ENCODE data around the gene RNU1-3.
A peak's percentile ranks its signal among the peaks of the same experiment; 100 is the strongest.
"Not testable (repeated sequence)": the region's sequence is repeated elsewhere in the genome, so short reads cannot be mapped to it uniquely, and the experiment has no call there.

RNU1-3 gene

GRCh38 chr1:16693449-16694307, 26.9 kb upstream of the RNU1-3 start:
- DNase-seq, result not testable (repeated sequence)

- DNase-seq, result not testable (repeated sequence)
Measured at GRCh38 chr1:16692717-16693448, 26.1 kb upstream of the RNU1-3 start.

- not testable (repeated sequence) for DNase-seq
Measured at GRCh38 chr1:16692283-16692682, 25.5 kb upstream of the RNU1-3 start.

GRCh38 chr1:16690971-16691682, 24.4 kb upstream of the RNU1-3 start:
- not testable (repeated sequence) for DNase-seq

GRCh38 chr1:16687132-16687800, 20.5 kb upstream of the RNU1-3 start:
- DNase-seq, result not testable (repeated sequence)

- not testable (repeated sequence) for DNase-seq
Measured at GRCh38 chr1:16685445-16686371, 19.0 kb upstream of the RNU1-3 start.

- not testable (repeated sequence) for DNase-seq
Measured at GRCh38 chr1:16684738-16685337, 18.1 kb upstream of the RNU1-3 start.

GRCh38 chr1:16684152-16684551, 17.4 kb upstream of the RNU1-3 start:
- not testable (repeated sequence) for DNase-seq

GRCh38 chr1:16682803-16683202, 16.1 kb upstream of the RNU1-3 start:
- DNase-seq, result not testable (repeated sequence)

- DNase-seq, result not testable (repeated sequence)
Measured at GRCh38 chr1:16680366-16680765, 13.6 kb upstream of the RNU1-3 start.

- DNase-seq, result peak; percentile 68
Measured at GRCh38 chr1:16677552-16678431, 11.0 kb upstream of the RNU1-3 start.

- DNase-seq, result not testable (repeated sequence)
Measured at GRCh38 chr1:16676661-16677523, 10.1 kb upstream of the RNU1-3 start.

- DNase-seq, result not testable (repeated sequence)
Measured at GRCh38 chr1:16675118-16675510, 8.4 kb upstream of the RNU1-3 start.

GRCh38 chr1:16673976-16674375, 7.2 kb upstream of the RNU1-3 start:
- not testable (repeated sequence) for DNase-seq

- not testable (repeated sequence) for DNase-seq
Measured at GRCh38 chr1:16665836-16666235, 912 bp downstream of the RNU1-3 start.

GRCh38 chr1:16658234-16658633, 8.5 kb downstream of the RNU1-3 start:
- not testable (repeated sequence) for DNase-seq

- not testable (repeated sequence) for DNase-seq
Measured at GRCh38 chr1:16656981-16657683, 9.6 kb downstream of the RNU1-3 start.

GRCh38 chr1:16656574-16656973, 10.2 kb downstream of the RNU1-3 start:
- DNase-seq, result not testable (repeated sequence)

Data from fibroblast of skin of right biceps (primary cell).